Left forelimb (tissue), 1 donor: Measurements from ENCODE around the gene STPG2.

ENCODE experiments used
- DNase-seq: peaks from one replicate; pipeline ENCODE4 v3.0.0-alpha.2; 2018; ENCODE audit warnings: low spot score

STPG2 gene

GRCh38 chr4:97812768-97813167, 330.5 kb downstream of the STPG2 start:
- no peak for DNase-seq

- DNase-seq = no peak
Observed at GRCh38 chr4:97786306-97786920, 356.9 kb downstream of the STPG2 start.

- DNase-seq = no peak
Observed at GRCh38 chr4:97778174-97778573, 365.1 kb downstream of the STPG2 start.

- no peak for DNase-seq
Observed at GRCh38 chr4:97774347-97774989, 368.8 kb downstream of the STPG2 start.

GRCh38 chr4:97770222-97770621, 373.1 kb downstream of the STPG2 start:
- DNase-seq = no peak

DNA sequence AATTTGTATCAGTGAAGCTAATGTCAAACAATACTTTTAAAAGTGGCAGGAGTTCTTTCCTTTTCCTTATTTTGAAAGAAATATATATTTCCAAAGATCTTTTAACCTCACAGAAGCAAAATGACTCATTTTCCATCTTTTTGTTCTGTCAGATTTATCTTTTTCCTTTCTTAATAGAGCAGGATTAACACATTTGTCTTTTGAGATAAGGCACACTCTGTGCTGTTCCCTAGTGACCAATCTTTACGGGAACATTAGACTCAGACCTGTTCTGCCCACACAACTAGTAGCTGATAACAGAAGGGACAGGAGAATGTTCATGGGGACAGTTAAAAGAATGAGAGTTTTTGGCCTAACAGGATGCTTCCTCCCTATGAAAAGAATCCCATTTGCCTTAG, 381.2 kb downstream of the STPG2 start:
- DNase-seq = no peak

DNA sequence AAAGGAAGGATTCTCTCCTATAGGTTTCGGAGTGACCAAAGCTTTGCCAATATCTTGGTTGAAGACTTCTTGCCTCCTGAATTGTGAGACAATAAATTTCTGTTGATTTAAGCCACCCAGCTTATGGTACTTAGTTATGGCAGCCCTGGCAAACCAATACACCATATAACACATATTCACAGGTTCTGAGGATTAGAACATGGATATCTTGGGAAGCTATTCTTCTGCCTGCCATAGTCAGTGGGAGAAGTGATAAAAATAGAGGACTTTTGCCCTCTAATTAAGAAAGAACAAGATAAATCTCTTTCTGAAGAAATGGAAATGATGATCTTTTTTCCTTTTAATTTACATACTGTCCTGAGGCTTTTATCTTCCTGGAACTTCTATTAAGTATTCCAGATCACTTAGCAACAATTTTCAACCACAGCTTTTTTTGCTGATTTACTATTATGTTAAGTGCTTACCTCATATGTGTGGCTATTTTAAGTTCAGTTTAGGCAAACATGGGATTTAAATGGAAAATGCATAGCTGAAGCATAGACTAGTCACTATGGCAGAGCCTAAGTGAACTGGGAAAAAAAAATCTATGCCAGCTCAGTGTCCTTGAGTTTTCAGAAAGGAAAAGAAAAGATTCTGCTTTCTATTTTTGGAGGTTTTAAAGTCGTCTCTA, 381.7 kb downstream of the STPG2 start:
- DNase-seq = no peak

DNA sequence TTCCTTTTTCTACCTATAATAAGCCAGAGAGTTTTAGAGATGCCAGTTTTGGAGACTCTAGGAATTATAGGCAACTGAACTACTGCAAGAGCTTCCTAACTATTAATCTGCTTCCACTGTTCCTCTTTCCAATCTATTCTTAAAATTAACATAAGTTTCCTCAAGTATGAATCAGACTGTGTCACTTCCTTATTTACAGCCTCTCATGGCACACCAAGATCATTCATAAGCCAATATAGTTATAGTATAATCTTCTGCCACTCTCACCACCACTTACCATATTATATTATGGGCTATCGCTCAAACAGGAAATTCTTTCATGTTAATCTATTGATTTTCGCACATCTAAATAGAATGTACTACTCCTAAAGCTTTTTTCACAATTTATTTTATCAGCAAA, 383.5 kb downstream of the STPG2 start:
- DNase-seq = no peak

DNA sequence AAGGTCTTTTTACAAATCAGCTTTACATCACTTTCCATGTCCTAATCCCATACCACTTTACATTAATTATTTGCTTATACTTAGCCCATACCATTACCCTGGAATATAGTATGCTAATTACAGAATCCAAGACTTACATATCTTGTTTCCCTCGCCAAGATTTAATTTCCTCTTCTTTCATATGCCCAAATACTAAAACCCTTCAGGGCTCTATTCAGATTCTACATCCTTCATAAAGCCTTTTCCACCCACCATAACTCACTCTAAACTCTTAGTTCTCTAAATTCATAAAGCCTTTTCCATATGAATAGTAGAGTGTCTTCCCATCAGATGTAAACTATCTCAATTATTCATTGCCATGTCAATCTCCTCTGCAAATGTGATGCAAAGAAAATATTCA, 390.7 kb downstream of the STPG2 start:
- DNase-seq = no peak

GRCh38 chr4:97747945-97748344, 395.3 kb downstream of the STPG2 start:
- no peak for DNase-seq

GRCh38 chr4:97720869-97721432, 422.3 kb downstream of the STPG2 start:
- DNase-seq = no peak

- no peak for DNase-seq
Observed at GRCh38 chr4:97691111-97691605, 452.1 kb downstream of the STPG2 start.

DNA sequence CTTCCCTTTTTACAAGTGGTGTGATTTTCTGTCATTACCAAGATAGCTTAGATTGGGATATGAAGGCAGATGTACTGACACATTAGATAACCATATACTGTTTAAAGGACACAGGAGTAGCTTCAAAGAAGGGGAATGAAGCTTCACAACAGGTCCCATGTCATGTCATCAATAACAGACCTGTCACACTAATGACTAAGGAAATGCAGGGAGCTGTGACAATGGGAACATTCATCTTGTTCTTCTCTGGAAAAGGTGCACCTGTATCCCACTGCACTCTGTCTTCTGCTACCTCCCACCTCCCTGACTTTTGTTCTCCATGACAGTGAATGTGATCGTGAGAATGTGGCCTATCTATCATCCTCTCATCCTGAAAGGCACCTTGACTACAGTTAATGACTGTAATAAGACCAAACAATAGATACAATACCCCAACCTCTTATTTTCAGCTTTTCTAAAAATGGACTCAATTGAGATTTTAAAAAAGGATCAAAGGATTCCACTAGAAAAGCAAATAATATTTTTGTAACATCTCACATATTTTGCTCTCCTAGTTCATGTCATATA, 472.5 kb downstream of the STPG2 start:
- no peak for DNase-seq

GRCh38 chr4:97665553-97665952, 477.7 kb downstream of the STPG2 start:
- DNase-seq = no peak

DNA sequence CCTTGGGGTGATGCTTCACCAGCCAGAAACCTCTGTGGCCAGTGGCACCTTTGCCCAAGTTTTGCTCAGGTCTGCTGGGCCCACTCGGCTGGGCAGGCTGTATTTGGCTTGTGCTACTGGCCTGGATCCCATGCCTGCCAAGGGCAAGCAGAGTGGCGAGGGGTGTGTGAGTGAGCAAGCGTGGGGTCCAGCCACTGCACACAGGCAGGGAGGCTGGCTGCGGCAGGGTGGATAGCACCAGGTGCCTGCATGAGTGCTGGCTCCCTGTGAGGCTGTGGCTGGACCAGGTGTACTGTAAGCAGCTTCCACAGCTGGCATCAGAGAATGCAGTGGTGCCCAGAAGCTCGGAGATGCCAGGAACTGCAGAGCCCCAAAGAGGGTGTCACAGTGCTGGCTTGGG, 478.5 kb downstream of the STPG2 start:
- no peak for DNase-seq

DNA sequence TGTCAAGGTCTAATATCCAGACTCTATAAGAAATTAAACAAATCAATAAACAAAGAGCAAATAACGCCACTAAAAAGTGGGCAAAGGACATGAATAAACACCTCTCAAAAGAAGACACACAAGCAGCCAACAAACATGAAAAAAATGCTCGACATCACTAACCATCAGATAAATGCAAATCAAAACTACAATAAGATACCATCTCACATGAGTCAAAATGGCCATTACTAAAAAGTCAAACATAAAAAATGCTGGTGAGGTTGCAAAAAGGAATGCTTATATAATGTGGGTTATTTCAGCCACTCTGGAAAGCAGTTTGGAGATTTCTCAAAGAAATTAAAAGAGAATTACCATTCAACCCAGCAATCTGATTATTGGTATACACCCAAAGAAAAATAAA, 481.1 kb downstream of the STPG2 start:
- no peak for DNase-seq

DNA sequence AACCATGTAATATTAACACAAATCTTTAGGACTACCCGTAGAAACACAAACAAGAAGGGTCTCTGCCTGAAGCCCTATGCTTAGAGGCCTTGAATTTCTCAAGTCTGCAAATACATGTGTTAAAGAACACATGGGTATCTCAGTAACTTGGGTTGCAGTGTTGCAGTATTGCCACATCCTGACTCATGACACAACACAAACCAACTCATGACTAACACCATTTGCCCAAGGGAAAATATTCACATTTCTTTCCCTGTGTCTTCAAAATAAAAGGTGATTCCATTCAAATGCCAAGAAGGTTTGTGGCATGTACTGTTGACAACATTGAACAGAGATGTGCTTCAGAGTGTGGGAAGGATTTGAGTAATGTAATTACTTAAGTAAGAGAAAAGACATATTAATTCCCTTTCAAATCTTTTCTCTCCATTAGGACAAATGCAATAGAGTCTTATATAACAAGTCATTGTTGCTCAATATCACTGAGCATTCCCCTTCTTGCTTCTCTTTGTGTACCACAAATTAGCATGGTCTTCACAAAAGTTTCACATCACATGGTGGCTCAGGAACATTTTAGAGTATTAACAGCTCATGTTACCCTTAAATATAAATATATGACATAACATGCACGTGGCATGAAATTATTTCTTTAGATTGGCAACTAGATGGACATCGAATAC, 487.1 kb downstream of the STPG2 start:
- DNase-seq = no peak

- DNase-seq = no peak
Observed at GRCh38 chr4:97653701-97654100, 489.6 kb downstream of the STPG2 start.

GRCh38 chr4:97646997-97647396, 496.3 kb downstream of the STPG2 start:
- DNase-seq = no peak

DNA sequence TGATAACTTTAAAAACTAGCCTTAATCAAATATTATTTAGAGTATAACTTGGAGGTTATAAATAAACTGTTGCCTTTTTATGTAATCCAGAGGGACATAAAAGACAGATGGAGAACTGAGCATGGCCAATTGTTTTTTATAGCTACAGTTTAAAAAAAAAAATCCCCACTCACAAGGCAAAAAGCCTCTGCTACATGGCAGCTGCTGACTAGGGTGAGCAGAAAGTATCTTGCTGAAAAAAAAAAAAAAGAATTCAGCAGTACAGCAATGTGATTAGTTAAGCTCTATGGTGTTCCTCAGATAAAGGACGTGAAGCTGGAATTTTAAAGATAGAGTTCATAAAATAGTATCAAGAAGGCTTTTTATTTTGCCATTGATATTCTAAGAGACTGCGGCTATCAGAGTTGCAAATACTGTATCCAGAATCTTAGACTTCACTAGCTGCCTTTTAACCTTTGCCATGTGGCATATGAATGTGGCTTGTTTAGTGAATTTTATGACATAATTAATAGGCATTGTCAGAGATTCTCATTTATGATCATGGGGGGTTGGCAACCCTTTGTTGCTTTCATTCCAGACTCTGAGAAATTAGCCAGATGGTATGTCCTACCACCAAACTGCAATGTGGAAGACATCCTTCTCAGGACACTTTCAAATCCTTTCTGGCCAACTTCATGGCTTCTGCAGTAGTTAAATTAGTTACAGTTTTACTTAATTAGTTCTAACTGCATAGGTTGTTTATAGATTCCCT, 498.0 kb downstream of the STPG2 start:
- no peak for DNase-seq

GRCh38 chr4:97643179-97643578, 500.1 kb downstream of the STPG2 start:
- no peak for DNase-seq
